ENCODE results near the gene COL9A3. TPM values are rescaled to one million over a fixed set of nuclear protein-coding genes. Genes with fewer than 3 reads are reported as not detected.

COL9A3 gene
- total RNA-seq, 1 donor: not detected

- Histone ChIP-seq H2AFZ (ENCODE audit: low read length) (no peak overlapping the region), H3K4me3 (ENCODE audit: insufficient read depth, low read length) (no peak overlapping the region), H3K36me3 (ENCODE audit: insufficient read depth, low read length) (no peaks in the 10 kb centered on the region), H3K79me2 (ENCODE audit: insufficient read depth, low read length) (no peaks in the 10 kb centered on the region), H3K4me1 (ENCODE audit: insufficient read depth, low read length) (peaks cover 7% of the 10 kb centered on the region), H3K27me3 (ENCODE audit: insufficient read depth, low read length) (peaks cover 47% of the 10 kb centered on the region), H3K9me3 (ENCODE audit: low read depth, low read length) (no peaks in the 10 kb centered on the region), H3K4me2 (ENCODE audit: insufficient read depth, low read length) (no peak overlapping the region), H3K27ac (ENCODE audit: low read depth, low read length) (no peak overlapping the region), H4K20me1 (ENCODE audit: insufficient read depth, low read length) (no peaks in the 10 kb centered on the region)
- peak; percentile 82 for DNase-seq (ENCODE audit: insufficient read length, low spot score, missing footprints)
- TF ChIP-seq CTCF (IDR thresholded peaks at IDR 0.05; ENCODE audit: extremely low read depth, low read depth, low read length): no peak
These were observed 10.6 kb downstream of the COL9A3 start for GRCh38 chr20:62827311-62828038.

- Histone ChIP-seq H3K27ac (ENCODE audit: low read depth, low read length) (no peak overlapping the region), H3K4me1 (ENCODE audit: insufficient read depth, low read length) (peaks cover 7% of the 10 kb centered on the region), H2AFZ (ENCODE audit: low read length) (no peak overlapping the region), H4K20me1 (ENCODE audit: insufficient read depth, low read length) (no peaks in the 10 kb centered on the region), H3K27me3 (ENCODE audit: insufficient read depth, low read length) (peaks cover 53% of the 10 kb centered on the region), H3K4me2 (ENCODE audit: insufficient read depth, low read length) (no peak overlapping the region), H3K9me3 (ENCODE audit: low read depth, low read length) (no peaks in the 10 kb centered on the region), H3K79me2 (ENCODE audit: insufficient read depth, low read length) (no peaks in the 10 kb centered on the region), H3K36me3 (ENCODE audit: insufficient read depth, low read length) (no peaks in the 10 kb centered on the region), H3K4me3 (ENCODE audit: insufficient read depth, low read length) (no peak overlapping the region)
- TF ChIP-seq CTCF (IDR thresholded peaks at IDR 0.05; ENCODE audit: extremely low read depth, low read depth, low read length): no peak
- peak; percentile 72 for DNase-seq (ENCODE audit: insufficient read length, low spot score, missing footprints)
These were observed 11.2 kb downstream of the COL9A3 start for GRCh38 chr20:62828051-62828450.

- no peak overlapping the region for H2AFZ ChIP-seq (ENCODE audit: low read length)
- no peak overlapping the region for H3K4me2 ChIP-seq (ENCODE audit: insufficient read depth, low read length)
- peak; percentile 76 for DNase-seq (ENCODE audit: insufficient read length, low spot score, missing footprints)
- no peaks in the 10 kb centered on the region for H3K36me3 ChIP-seq (ENCODE audit: insufficient read depth, low read length)
- TF ChIP-seq CTCF (IDR thresholded peaks at IDR 0.05; ENCODE audit: extremely low read depth, low read depth, low read length): no peak
- H3K27me3 ChIP-seq (ENCODE audit: insufficient read depth, low read length): peaks cover 55% of the 10 kb centered on the region
- no peaks in the 10 kb centered on the region for H3K9me3 ChIP-seq (ENCODE audit: low read depth, low read length)
- no peak overlapping the region for H3K4me3 ChIP-seq (ENCODE audit: insufficient read depth, low read length)
- no peak overlapping the region for H3K27ac ChIP-seq (ENCODE audit: low read depth, low read length)
- H3K4me1 ChIP-seq (ENCODE audit: insufficient read depth, low read length): peaks cover 7% of the 10 kb centered on the region
- H4K20me1 ChIP-seq (ENCODE audit: insufficient read depth, low read length): no peaks in the 10 kb centered on the region
- no peaks in the 10 kb centered on the region for H3K79me2 ChIP-seq (ENCODE audit: insufficient read depth, low read length)
These were observed 11.8 kb downstream of the COL9A3 start for GRCh38 chr20:62828511-62829230.
